OCI-LY3 (cell line): ENCODE measurements around the gene MRM2.

Experiments used
- H2AFZ ChIP-seq: fragments of 200-600, 300-600 bp; shearing (Covaris generic); 2 replicates; pipeline ENCODE4 v1.6.0; 2014; ENCODE audit warnings: antibody characterized with exemption, low read depth, low read length
- H3K27ac ChIP-seq: fragments of 200-600, 300-600 bp; sonication (generic); 2 replicates; pipeline ENCODE4 v1.5.1; 2014; ENCODE audit warnings: mild to moderate bottlenecking, low read length, moderate library complexity, mixed read lengths
- H3K27me3 ChIP-seq: fragments of 200-600, 300-600 bp; sonication (generic); 2 replicates; pipeline ENCODE4 v1.6.1; 2014; ENCODE audit warnings: low read depth, low read length, mixed read lengths
- H3K36me3 ChIP-seq: fragments of 200-600, 300-600 bp; sonication (generic); replicated peaks from 2 replicates; pipeline ENCODE3; 2014; ENCODE audit warnings: low read depth, low read length, mixed read lengths
- H3K4me1 ChIP-seq: fragments of 300-600, 200-600 bp; sonication (generic); 2 replicates; pipeline ENCODE4 v1.6.1; 2014; ENCODE audit warnings: low read length, mixed read lengths
- H3K4me2 ChIP-seq: fragments of 200-600, 300-600 bp; sonication (generic); 2 replicates; pipeline ENCODE4 v1.6.1; 2014; ENCODE audit warnings: low read length, mixed read lengths
- H3K4me3 ChIP-seq: fragments of 300-600, 200-600 bp; sonication (generic); 2 replicates; pipeline ENCODE4 v1.5.1; 2014; ENCODE audit warnings: antibody characterized with exemption, mild to moderate bottlenecking, low read length, moderate library complexity
- H3K79me2 ChIP-seq: fragments of 300-600, 200-600 bp; shearing (Covaris generic); 2 replicates; pipeline ENCODE4 v1.6.1; 2014; ENCODE audit warnings: mild to moderate bottlenecking, low read length, mixed read lengths
- H3K9ac ChIP-seq: fragments of 300-600, 200-600 bp; shearing (Covaris generic); 2 replicates; pipeline ENCODE4 v1.6.0; 2014; ENCODE audit warnings: mild to moderate bottlenecking, low read length, moderate library complexity
- H3K9me3 ChIP-seq: fragments of 200-600, 300-600 bp; shearing (Covaris generic); 2 replicates; pipeline ENCODE4 v1.6.1; 2014; ENCODE audit warnings: low read length, mixed read lengths; ENCODE audit not compliant: insufficient read depth
- H4K20me1 ChIP-seq: fragments of 200-600, 300-600 bp; sonication (generic); 2 replicates; pipeline ENCODE4 v1.6.1; 2016; ENCODE audit warnings: low read length, mixed read lengths; ENCODE audit not compliant: insufficient read depth
- EZH2phosphoT487 ChIP-seq: fragments of 200-600 bp; shearing (Covaris generic); IDR thresholded peaks from 2 replicates; pipeline ENCODE4 v1.6.1; 2018; ENCODE audit warnings: antibody characterized with exemption, mixed run types, low read depth
- TF ChIP-seq, protein P1 (sequence below): fragments of 200-600, 300-600 bp; sonication (generic); IDR thresholded peaks from 2 replicates; pipeline ENCODE4 v1.5.1; 2014; ENCODE audit warnings: antibody characterized with exemption, low read length, low read depth

The MRM2 gene

DNA sequence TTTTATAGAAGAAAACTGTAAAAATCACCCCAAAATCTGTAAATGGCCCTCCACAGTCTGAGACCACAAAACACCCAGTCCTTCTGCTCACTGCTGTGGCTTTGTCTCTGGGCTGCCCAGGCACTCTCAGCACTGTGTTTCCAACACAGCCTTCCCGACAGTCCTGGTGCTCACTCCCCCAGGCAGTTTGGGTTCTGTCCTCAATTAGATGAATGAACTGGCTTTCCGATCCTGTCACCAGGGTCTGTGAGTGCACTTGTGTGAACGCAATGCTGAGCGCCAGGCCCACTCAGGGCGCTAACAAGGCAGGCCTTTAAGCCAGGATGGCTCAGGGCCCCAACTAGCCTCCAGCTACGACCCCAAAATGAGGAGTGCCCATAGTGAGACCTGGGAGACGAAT lies 12.5 kb downstream of the MRM2 start:
- peaks cover 48% of the 10 kb centered on the region for H3K79me2 ChIP-seq
- 0 out of 2 replicates have a peak, but pooled peaks cover 4% of the 10 kb centered on the region for H4K20me1 ChIP-seq
- no peak overlapping the region for H3K4me3 ChIP-seq
- no peak for TF ChIP-seq EZH2phosphoT487
- TF ChIP-seq, protein P1, sequence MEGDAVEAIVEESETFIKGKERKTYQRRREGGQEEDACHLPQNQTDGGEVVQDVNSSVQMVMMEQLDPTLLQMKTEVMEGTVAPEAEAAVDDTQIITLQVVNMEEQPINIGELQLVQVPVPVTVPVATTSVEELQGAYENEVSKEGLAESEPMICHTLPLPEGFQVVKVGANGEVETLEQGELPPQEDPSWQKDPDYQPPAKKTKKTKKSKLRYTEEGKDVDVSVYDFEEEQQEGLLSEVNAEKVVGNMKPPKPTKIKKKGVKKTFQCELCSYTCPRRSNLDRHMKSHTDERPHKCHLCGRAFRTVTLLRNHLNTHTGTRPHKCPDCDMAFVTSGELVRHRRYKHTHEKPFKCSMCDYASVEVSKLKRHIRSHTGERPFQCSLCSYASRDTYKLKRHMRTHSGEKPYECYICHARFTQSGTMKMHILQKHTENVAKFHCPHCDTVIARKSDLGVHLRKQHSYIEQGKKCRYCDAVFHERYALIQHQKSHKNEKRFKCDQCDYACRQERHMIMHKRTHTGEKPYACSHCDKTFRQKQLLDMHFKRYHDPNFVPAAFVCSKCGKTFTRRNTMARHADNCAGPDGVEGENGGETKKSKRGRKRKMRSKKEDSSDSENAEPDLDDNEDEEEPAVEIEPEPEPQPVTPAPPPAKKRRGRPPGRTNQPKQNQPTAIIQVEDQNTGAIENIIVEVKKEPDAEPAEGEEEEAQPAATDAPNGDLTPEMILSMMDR = no peak
- H3K27ac ChIP-seq = no peak overlapping the region
- no peak overlapping the region for H3K9ac ChIP-seq
- no peak overlapping the region for H3K4me2 ChIP-seq
- peaks cover 7% of the 10 kb centered on the region for H3K4me1 ChIP-seq
- H3K9me3 ChIP-seq = no peaks in the 10 kb centered on the region
- peaks cover 23% of the 10 kb centered on the region for H3K36me3 ChIP-seq
- H2AFZ ChIP-seq = no peak overlapping the region
- no peaks in the 10 kb centered on the region for H3K27me3 ChIP-seq

DNA sequence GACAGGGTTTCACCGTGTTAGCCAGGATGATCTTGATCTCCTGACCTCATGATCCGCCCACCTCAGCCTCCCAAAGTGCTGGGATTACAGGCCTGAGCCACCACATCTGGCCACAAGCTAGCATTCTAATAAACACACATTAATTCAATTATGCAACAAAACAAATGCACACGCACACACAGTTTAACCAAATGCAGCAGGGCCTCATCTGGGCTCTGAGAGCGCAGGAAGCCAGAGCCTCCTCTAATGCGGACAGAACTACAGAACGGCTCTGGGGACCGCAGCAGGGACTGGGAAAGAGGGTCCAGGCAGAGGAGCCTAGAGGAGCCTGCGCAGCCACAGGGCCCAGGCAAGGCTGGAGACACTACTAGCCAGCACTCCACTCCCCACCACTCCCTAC lies 13.1 kb downstream of the MRM2 start:
- H3K4me2 ChIP-seq = no peak overlapping the region
- H3K9ac ChIP-seq = no peak overlapping the region
- peaks cover 7% of the 10 kb centered on the region for H3K4me1 ChIP-seq
- H4K20me1 ChIP-seq = 0 out of 2 replicates have a peak, but pooled peaks cover 4% of the 10 kb centered on the region
- peaks cover 23% of the 10 kb centered on the region for H3K36me3 ChIP-seq
- TF ChIP-seq EZH2phosphoT487 = no peak
- TF ChIP-seq, protein P1 = no peak
- H3K27me3 ChIP-seq = no peaks in the 10 kb centered on the region
- H2AFZ ChIP-seq = no peak overlapping the region
- H3K4me3 ChIP-seq = no peak overlapping the region
- H3K9me3 ChIP-seq = no peaks in the 10 kb centered on the region
- H3K27ac ChIP-seq = no peak overlapping the region
- peaks cover 48% of the 10 kb centered on the region for H3K79me2 ChIP-seq

GRCh38 chr7:2227699-2228098 lies 14.3 kb downstream of the MRM2 start:
- H4K20me1 ChIP-seq = 0 out of 2 replicates have a peak, but pooled peaks cover 4% of the 10 kb centered on the region
- no peak overlapping the region for H2AFZ ChIP-seq
- no peak overlapping the region for H3K4me2 ChIP-seq
- peaks cover 46% of the 10 kb centered on the region for H3K79me2 ChIP-seq
- TF ChIP-seq, protein P1 = no peak
- TF ChIP-seq EZH2phosphoT487 = no peak
- no peak overlapping the region for H3K27ac ChIP-seq
- no peak overlapping the region for H3K9ac ChIP-seq
- no peaks in the 10 kb centered on the region for H3K27me3 ChIP-seq
- H3K9me3 ChIP-seq = no peaks in the 10 kb centered on the region
- peaks cover 3% of the 10 kb centered on the region for H3K4me1 ChIP-seq
- peaks cover 23% of the 10 kb centered on the region for H3K36me3 ChIP-seq
- H3K4me3 ChIP-seq = no peak overlapping the region

DNA sequence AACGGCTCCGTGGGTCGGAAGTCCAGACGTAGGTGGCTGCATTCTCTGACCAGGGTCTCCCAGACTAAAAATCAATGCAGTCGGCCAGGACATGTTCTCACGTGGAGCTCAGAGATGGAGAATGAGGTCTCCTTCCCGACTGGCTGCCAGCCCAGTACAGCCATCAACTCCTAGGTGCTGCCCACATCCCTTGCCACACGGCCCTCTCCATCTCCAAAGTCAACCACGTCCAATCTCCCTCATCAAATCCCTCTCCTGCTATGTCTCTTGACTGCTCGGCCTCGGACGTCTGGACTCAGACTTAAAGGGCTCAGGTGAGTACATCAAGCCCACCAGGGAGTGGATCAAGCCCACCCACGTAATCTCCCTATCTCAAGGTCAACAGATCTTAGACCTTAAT lies 16.2 kb downstream of the MRM2 start:
- H3K4me3 ChIP-seq = no peak overlapping the region
- no peak overlapping the region for H3K4me2 ChIP-seq
- no peak overlapping the region for H3K9ac ChIP-seq
- TF ChIP-seq, protein P1 = no peak
- TF ChIP-seq EZH2phosphoT487 = no peak
- H3K79me2 ChIP-seq = peaks cover 27% of the 10 kb centered on the region
- H3K4me1 ChIP-seq = no peaks in the 10 kb centered on the region
- H2AFZ ChIP-seq = no peak overlapping the region
- H3K36me3 ChIP-seq = peaks cover 23% of the 10 kb centered on the region
- no peaks in the 10 kb centered on the region for H3K27me3 ChIP-seq
- H4K20me1 ChIP-seq = no peaks in the 10 kb centered on the region
- no peaks in the 10 kb centered on the region for H3K9me3 ChIP-seq
- no peak overlapping the region for H3K27ac ChIP-seq
